H1 (cell line): ENCODE measurements around the gene GYPC. TPM values are rescaled to one million over a fixed set of nuclear protein-coding genes. Genes with fewer than 3 reads are reported as not detected.

ENCODE experiments used
- CTCF ChIA-PET: fragments of 300-600 bp; sonication (Branson Sonifier 250); formaldehyde crosslinking; loops from one replicate; lab custom pipeline; 2021; ENCODE audit not compliant: partially characterized antibody; lab: Charles Lee
- POLR2A ChIA-PET: fragments of 300-600 bp; sonication (Branson Sonifier 250); formaldehyde crosslinking; loops from one replicate; lab custom pipeline; 2021; ENCODE audit warnings: inconsistent platforms; ENCODE audit not compliant: partially characterized antibody; lab: Charles Lee
- DNase-seq, 2 experiments: peaks; one replicate each; pipeline versions ENCODE4 v3.0.0 to v3.0.0-alpha.2; 2010 to 2022; ENCODE audit warnings: low spot score in 2 of 2, low read depth in 1 of 2, mixed read lengths in 1 of 2
- FAIRE-seq: peaks from 2 replicates; lab custom pipeline; 2011; peaks lifted over from hg19 to GRCh38; lab: Jason Lieb, UNC
- H2AFZ ChIP-seq: 2 replicates; pipeline ENCODE4 v1.8.1; 2012; ENCODE audit warnings: low read length, inconsistent platforms
- H2AK5ac ChIP-seq: 2 replicates; pipeline ENCODE4 v1.6.1; 2013; ENCODE audit warnings: low read depth, low read length
- H2BK120ac ChIP-seq: replicated peaks from 2 replicates; pipeline ENCODE3; 2013; ENCODE audit warnings: low read depth, low read length, inconsistent platforms
- H2BK12ac ChIP-seq: 2 replicates; pipeline ENCODE4 v1.6.1; 2013; ENCODE audit warnings: low read depth, low read length
- H2BK15ac ChIP-seq: 2 replicates; pipeline ENCODE4 v1.6.1; 2013; ENCODE audit warnings: low read length
- H2BK20ac ChIP-seq: 2 replicates; pipeline ENCODE4 v1.6.1; 2013; ENCODE audit warnings: low read length
- H2BK5ac ChIP-seq: 2 replicates; pipeline ENCODE4 v1.6.1; 2013; ENCODE audit warnings: low read depth, low read length
- H3K14ac ChIP-seq: 2 replicates; pipeline ENCODE4 v1.6.1; 2013; ENCODE audit warnings: inconsistent platforms; ENCODE audit not compliant: insufficient read length
- H3K18ac ChIP-seq: 2 replicates; pipeline ENCODE4 v1.6.1; 2013; ENCODE audit warnings: low read length; ENCODE audit errors: extremely low read depth
- H3K23ac ChIP-seq: 2 replicates; pipeline ENCODE4 v1.6.1; 2013; ENCODE audit warnings: inconsistent platforms; ENCODE audit not compliant: insufficient read length
- H3K23me2 ChIP-seq: 2 replicates; pipeline ENCODE4 v1.6.1; 2013; ENCODE audit warnings: low read depth, low read length
- H3K27ac ChIP-seq: 2 replicates; pipeline ENCODE4 v1.6.1; 2011; ENCODE audit warnings: low read depth, low read length, inconsistent platforms
- H3K27me3 ChIP-seq, 4 experiments: replicated peaks in 1 of 4; 1 replicate in 1 of 4; 2 replicates in 3 of 4; pipeline versions ENCODE4 v1.6.1 to v1.8.1; 2011 to 2013; ENCODE audit warnings: low read length in 3 of 4, mild to moderate bottlenecking in 3 of 4, inconsistent platforms in 2 of 4, mixed read lengths in 2 of 4, moderate library complexity in 1 of 4; ENCODE audit not compliant: control insufficient read depth in 3 of 4, insufficient read depth in 3 of 4; ENCODE audit errors: extremely low read depth in 1 of 4
- H3K36me3 ChIP-seq, 4 experiments: 2 replicates each; pipeline versions ENCODE4 v1.6.1 to v1.8.1; 2011 to 2013; ENCODE audit warnings: mild to moderate bottlenecking in 4 of 4, low read length in 3 of 4, moderate library complexity in 2 of 4, control low read depth in 1 of 4, inconsistent platforms in 1 of 4; ENCODE audit not compliant: insufficient read depth in 4 of 4, control insufficient read depth in 2 of 4
- H3K4ac ChIP-seq: replicated peaks from 2 replicates; pipeline ENCODE3; 2013; ENCODE audit warnings: low read length, low read depth, mixed read lengths, inconsistent platforms; ENCODE audit not compliant: insufficient read length
- H3K4me1 ChIP-seq, 4 experiments: replicated peaks in 1 of 4; 1 replicate in 1 of 4; 2 replicates in 3 of 4; pipeline versions ENCODE4 v1.6.1 to v1.8.1; 2011 to 2013; ENCODE audit warnings: low read length in 3 of 4, inconsistent platforms in 2 of 4, mixed read lengths in 1 of 4; ENCODE audit not compliant: insufficient read depth in 4 of 4, control insufficient read depth in 3 of 4
- H3K4me2 ChIP-seq, 2 experiments: 2 replicates each; pipeline versions ENCODE4 v1.6.1 to v1.8.1; 2011 to 2013; ENCODE audit warnings: low read depth in 2 of 2, low read length in 2 of 2, control low read depth in 1 of 2, inconsistent platforms in 1 of 2, mild to moderate bottlenecking in 1 of 2; ENCODE audit not compliant: insufficient read depth in 1 of 2
- H3K4me3 ChIP-seq, 4 experiments: fragments of 200-600, 300-600 bp in 1 of 4; sonication (generic), shearing (Covaris generic), sonication (Bioruptor Twin) in 1 of 4; 2 replicates each; pipeline versions ENCODE4 v1.5.1 to v1.8.1; 2011 to 2016; ENCODE audit warnings: low read length in 4 of 4, low read depth in 3 of 4, control low read depth in 2 of 4, inconsistent platforms in 2 of 4, mild to moderate bottlenecking in 2 of 4, mixed read lengths in 1 of 4, moderate library complexity in 1 of 4; ENCODE audit not compliant: insufficient read depth in 2 of 4; ENCODE audit errors: extremely low read depth in 1 of 4
- H3K56ac ChIP-seq: replicated peaks from 2 replicates; pipeline ENCODE3; 2013; ENCODE audit warnings: low read depth, mild to moderate bottlenecking, mixed read lengths, low read length, inconsistent platforms; ENCODE audit not compliant: insufficient read length
- H3K79me1 ChIP-seq: 2 replicates; pipeline ENCODE4 v1.6.1; 2013; ENCODE audit warnings: low read depth, low read length, control low read depth
- H3K79me2 ChIP-seq, 2 experiments: 2 replicates each; pipeline versions ENCODE4 v1.6.1 to v1.8.1; 2012 to 2013; ENCODE audit warnings: low read length in 2 of 2, mild to moderate bottlenecking in 2 of 2, inconsistent platforms in 1 of 2; ENCODE audit not compliant: insufficient read depth in 2 of 2, control insufficient read depth in 1 of 2
- H3K9ac ChIP-seq, 4 experiments: replicated peaks in 1 of 4; 1 replicate in 1 of 4; 2 replicates in 3 of 4; pipeline versions ENCODE4 v1.6.1 to v1.8.1; 2011 to 2013; ENCODE audit warnings: low read depth in 3 of 4, low read length in 3 of 4, control low read depth in 2 of 4, mild to moderate bottlenecking in 2 of 4, moderate library complexity in 2 of 4, inconsistent platforms in 1 of 4; ENCODE audit errors: extremely low read depth in 1 of 4
- H3K9me3 ChIP-seq, 2 experiments: 2 replicates each; pipeline versions ENCODE4 v1.6.1 to v1.8.1; 2012 to 2013; ENCODE audit warnings: mild to moderate bottlenecking in 2 of 2, moderate library complexity in 2 of 2, control low read depth in 1 of 2, inconsistent platforms in 1 of 2, low read depth in 1 of 2, low read length in 1 of 2, mixed read lengths in 1 of 2; ENCODE audit not compliant: insufficient read depth in 2 of 2
- H4K20me1 ChIP-seq, 2 experiments: replicated peaks in 1 of 2; 2 replicates each; pipeline versions ENCODE3 to v1.8.1; 2011 to 2013; ENCODE audit warnings: inconsistent platforms in 2 of 2, low read length in 2 of 2, mild to moderate bottlenecking in 1 of 2; ENCODE audit not compliant: insufficient read depth in 2 of 2, control insufficient read depth in 1 of 2
- H4K5ac ChIP-seq: 2 replicates; pipeline ENCODE4 v1.6.1; 2013; ENCODE audit warnings: low read length, low read depth, mixed read lengths, inconsistent platforms; ENCODE audit not compliant: insufficient read length
- H4K8ac ChIP-seq: 2 replicates; pipeline ENCODE4 v1.8.0; 2013; ENCODE audit warnings: mild to moderate bottlenecking, moderate library complexity, low read length, inconsistent platforms; ENCODE audit not compliant: insufficient read depth; ENCODE audit errors: extremely low read depth
- H4K91ac ChIP-seq: replicated peaks from 2 replicates; pipeline ENCODE3; 2013; ENCODE audit warnings: low read length, mixed read lengths, inconsistent platforms; ENCODE audit not compliant: insufficient read length
- KDM1A ChIP-seq: fragments of 200-600, 300-600 bp; sonication (generic); IDR thresholded peaks from 2 replicates; pipeline ENCODE4 v1.7.1; 2016; ENCODE audit warnings: mild to moderate bottlenecking, low read length, borderline replicate concordance
- KDM4A ChIP-seq: IDR thresholded peaks from one replicate; pipeline ENCODE4 v1.7.1; 2012; ENCODE audit warnings: low read depth, mild to moderate bottlenecking, moderate library complexity, low read length, inconsistent platforms; ENCODE audit not compliant: severe bottlenecking
- NANOG ChIP-seq: IDR thresholded peaks from 2 replicates; pipeline ENCODE4 v1.6.1; 2011; ENCODE audit warnings: low read length, low read depth, mild to moderate bottlenecking, inconsistent platforms; ENCODE audit not compliant: insufficient read depth, poor library complexity, severe bottlenecking
- RAD21 ChIP-seq, 2 experiments: IDR thresholded peaks in 1 of 2; conservative IDR thresholded peaks in 1 of 2; 2 replicates each; pipeline ENCODE4 v1.6.1; 2011; ENCODE audit warnings: low read depth in 2 of 2, low read length in 2 of 2, improper control_type of control experiment in 1 of 2, inconsistent platforms in 1 of 2, mild to moderate bottlenecking in 1 of 2, moderate library complexity in 1 of 2
- TEAD4 ChIP-seq: IDR thresholded peaks from 2 replicates; pipeline ENCODE4 v1.6.1; 2012; ENCODE audit warnings: low read depth, low read length, inconsistent platforms, mixed read lengths
- WGBS, 2 experiments: shearing (Covaris generic) in 1 of 2; methylation state at CpG; one replicate each; pipeline versions ENCODE4 v1.1.6 to v1.1.7; 2013 to 2015; ENCODE audit warnings: low lambda C conversion rate in 2 of 2, mixed read lengths in 2 of 2, inconsistent platforms in 1 of 2, low coverage in 1 of 2, missing lambda C conversion rate in 1 of 2; ENCODE audit not compliant: insufficient replicate concordance in 2 of 2, insufficient coverage in 1 of 2, insufficient read length in 1 of 2; ENCODE audit errors: extremely low coverage in 1 of 2, missing lambda C conversion rate in 1 of 2; 5-methylcytosine and 5-hydroxymethylcytosine counted together
- polyA plus RNA-seq, 7 experiments: library from polyadenylated mRNA; depleted of rRNA in 3 of 7; stranded (reverse) in 5 of 7; unstranded in 2 of 7; fragments of >200 nt in 5 of 7; fragments of 200-250 nt in 2 of 7; gene quantifications; 1 replicate in 5 of 7; 2 replicates in 1 of 7; 4 replicates in 1 of 7; pipeline versions ENCODE4 v1.2.1 to v1.2.3, GENCODE V29; 2011 to 2013; ENCODE audit warnings: missing spikeins in 2 of 7, mixed read lengths in 2 of 7
- total RNA-seq: library from RNA; stranded (reverse); fragmentation: NEBNext Ultra II Directional; extraction: Animal tissue kit (Norgen Biotek cat#: 25700); gene quantifications from 2 replicates; pipeline ENCODE4 v1.2.1, GENCODE V29; 2021
- TF ChIP-seq, protein P1 (sequence below), 3 experiments: IDR thresholded peaks; 1 replicate in 2 of 3; 2 replicates in 1 of 3; pipeline versions ENCODE4 v1.5.1 to v1.6.1; 2011; ENCODE audit warnings: low read length in 3 of 3, mild to moderate bottlenecking in 3 of 3, inconsistent platforms in 2 of 3, low read depth in 1 of 3, moderate library complexity in 1 of 3; ENCODE audit not compliant: insufficient read depth in 1 of 3; ENCODE audit errors: control extremely low read depth in 1 of 3

Gene GYPC
- total and polyA plus RNA-seq, 2 of the 8 experiments (the other 6 are each of a cell fraction or from before 2014, with no cell fraction given): 26.8 to 53.6 TPM

- no peaks in the 10 kb centered on the region for H3K36me3 ChIP-seq
- H3K4me3 ChIP-seq: no peak overlapping the region
- no peak overlapping the region for H3K9ac ChIP-seq
- H3K56ac ChIP-seq: no peak overlapping the region
- CTCF ChIA-PET: interaction anchor here (0.7 to 2.4 kb wide), 14 partner anchors 9 to 826 kb away, joined by 3 to 16 read pairs (median 3); no protein-coding TSS in a partner anchor
- no peak overlapping the region for H3K27ac ChIP-seq
- H3K23me2 ChIP-seq: no peaks in the 10 kb centered on the region
- H4K91ac ChIP-seq: no peak overlapping the region
- peak in 1 of 2 experiments; percentile 48 for DNase-seq
- no peaks in the 10 kb centered on the region for H3K79me1 ChIP-seq
- H2BK120ac ChIP-seq: no peak overlapping the region
- no peak overlapping the region for H3K23ac ChIP-seq
- POLR2A ChIA-PET: interaction anchor here (0.7 to 1.1 kb wide), 3 partner anchors 14 to 75 kb away, joined by 3 to 6 read pairs (median 3); no protein-coding TSS in a partner anchor
- FAIRE-seq: no peak
- no peak overlapping the region for H2BK5ac ChIP-seq
- no peak overlapping the region for H2BK20ac ChIP-seq
- H3K9me3 ChIP-seq: no peaks in the 10 kb centered on the region
- 86% methylated on average over 6 of the region's 6 CpGs; no CpG with 5 or more reads in 1 of the 2 experiments for WGBS, 2 experiments
- H4K8ac ChIP-seq: no peak overlapping the region
- no peaks in the 10 kb centered on the region for H4K20me1 ChIP-seq
- no peak overlapping the region; the same call in 1 of the 2 replicates for H3K18ac ChIP-seq
- H2AFZ ChIP-seq: peak overlapping the region; percentile 46; the same call in 1 of the 2 replicates
- H3K79me2 ChIP-seq: no peaks in the 10 kb centered on the region; a peak in 1 of 4 replicates
- H3K27me3 ChIP-seq: no peaks in the 10 kb centered on the region
- TF ChIP-seq KDM4A (no peak), KDM1A (no peak), NANOG (no peak), RAD21 (IDR thresholded peaks at IDR 0.05 in 1 of 2, conservative IDR thresholded peaks at IDR 0.05 in 1 of 2; ENCODE audit: low read depth in 2 of 2, low read length in 2 of 2) (peak; percentile 13 to 37; a peak in 2 of 4 replicates), TEAD4 (peak; percentile 72)
- TF ChIP-seq, protein P1, sequence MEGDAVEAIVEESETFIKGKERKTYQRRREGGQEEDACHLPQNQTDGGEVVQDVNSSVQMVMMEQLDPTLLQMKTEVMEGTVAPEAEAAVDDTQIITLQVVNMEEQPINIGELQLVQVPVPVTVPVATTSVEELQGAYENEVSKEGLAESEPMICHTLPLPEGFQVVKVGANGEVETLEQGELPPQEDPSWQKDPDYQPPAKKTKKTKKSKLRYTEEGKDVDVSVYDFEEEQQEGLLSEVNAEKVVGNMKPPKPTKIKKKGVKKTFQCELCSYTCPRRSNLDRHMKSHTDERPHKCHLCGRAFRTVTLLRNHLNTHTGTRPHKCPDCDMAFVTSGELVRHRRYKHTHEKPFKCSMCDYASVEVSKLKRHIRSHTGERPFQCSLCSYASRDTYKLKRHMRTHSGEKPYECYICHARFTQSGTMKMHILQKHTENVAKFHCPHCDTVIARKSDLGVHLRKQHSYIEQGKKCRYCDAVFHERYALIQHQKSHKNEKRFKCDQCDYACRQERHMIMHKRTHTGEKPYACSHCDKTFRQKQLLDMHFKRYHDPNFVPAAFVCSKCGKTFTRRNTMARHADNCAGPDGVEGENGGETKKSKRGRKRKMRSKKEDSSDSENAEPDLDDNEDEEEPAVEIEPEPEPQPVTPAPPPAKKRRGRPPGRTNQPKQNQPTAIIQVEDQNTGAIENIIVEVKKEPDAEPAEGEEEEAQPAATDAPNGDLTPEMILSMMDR (IDR thresholded peaks at IDR 0.05; ENCODE audit: control extremely low read depth in 1 of 3, insufficient read depth in 1 of 3, low read depth in 1 of 3, low read length in 3 of 3): peak; percentile 16 to 51 (median 43); a peak in 2 of 4 replicates
- H3K4me1 ChIP-seq: peaks cover 0 to 5% (median 4%) of the 10 kb centered on the region in 4 experiments; a peak in 2 of 7 replicates
- H2AK5ac ChIP-seq: no peak overlapping the region
- H3K14ac ChIP-seq: no peak overlapping the region
- no peak overlapping the region for H2BK15ac ChIP-seq
- no peak overlapping the region for H3K4me2 ChIP-seq
- 0 out of 2 replicates have a peak overlapping the region, but pooled peaks have one; percentile 11 for H2BK12ac ChIP-seq
- no peak overlapping the region for H4K5ac ChIP-seq
- no peak overlapping the region for H3K4ac ChIP-seq
Observed at GRCh38 chr2:126643431-126643830, 12.5 kb upstream of the GYPC start.
